Measurements from ENCODE around the gene TMEM151B. TPM values are rescaled to one million over a fixed set of nuclear protein-coding genes. Genes with fewer than 3 reads are reported as not detected.

The TMEM151B gene
- polyA plus RNA-seq, 1 donor from 2014 or later = 66.0 TPM

DNA sequence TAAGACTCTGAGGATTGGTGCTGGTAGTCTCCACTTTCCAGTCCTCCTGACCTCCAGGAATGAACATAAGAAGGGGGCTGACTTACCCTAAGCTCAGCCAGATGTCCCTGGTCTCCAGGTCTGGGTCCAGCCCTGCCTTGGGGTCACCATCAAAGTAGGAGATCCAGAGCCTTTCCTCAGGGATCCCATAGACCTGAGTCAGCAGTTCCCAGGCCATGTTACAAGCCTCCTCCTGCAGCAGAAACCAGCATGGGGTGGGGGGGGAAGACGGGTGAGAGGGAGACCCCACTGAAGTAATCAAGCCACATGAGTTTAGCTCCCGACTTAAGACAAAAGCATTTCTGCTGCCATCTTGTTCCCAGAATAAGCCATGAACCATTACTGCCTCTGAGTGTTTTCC lies 41.1 kb downstream of the TMEM151B start:
- Histone ChIP-seq H2AFZ (ENCODE audit: low read depth, low read length) (no peak overlapping the region), H3K9me2 (ENCODE audit: insufficient read depth, low read length) (no peaks in the 10 kb centered on the region), H3K9ac (ENCODE audit: low read length) (no peak overlapping the region), H4K20me1 (ENCODE audit: insufficient read depth) (no peaks in the 10 kb centered on the region), H3K27me3 (ENCODE audit: insufficient read depth, low read depth, low read length) (no peaks in the 10 kb centered on the region), H3K4me3 (ENCODE audit: low read length) (peak overlapping the region; percentile 98), H3F3A (ENCODE audit: insufficient read depth, low read length, poor library complexity, severe bottlenecking) (no peaks in the 10 kb centered on the region), H3K79me2 (replicated peaks; ENCODE audit: insufficient read depth, low read length) (peaks cover 7% of the 10 kb centered on the region), H3K36me3 (ENCODE audit: insufficient read depth, low read length) (peaks cover 7% of the 10 kb centered on the region), H3K9me3 (ENCODE audit: low read length) (no peaks in the 10 kb centered on the region), H3K4me2 (ENCODE audit: low read length) (no peak overlapping the region), H3K27ac (ENCODE audit: low read length) (no peak overlapping the region)
- TF ChIP-seq EP300 (conservative IDR thresholded peaks at IDR 0.05; ENCODE audit: poor library complexity, severe bottlenecking) (no peak), SMC3 (conservative IDR thresholded peaks at IDR 0.05; ENCODE audit: poor library complexity) (no peak), MXI1 (conservative IDR thresholded peaks at IDR 0.05; ENCODE audit: poor library complexity, severe bottlenecking) (no peak), EZH2 (IDR thresholded peaks at IDR 0.05; ENCODE audit: borderline replicate concordance, insufficient read depth, low read length, poor library complexity, severe bottlenecking) (no peak), RAD21 (conservative IDR thresholded peaks at IDR 0.05) (no peak), POLR2AphosphoS5 (IDR thresholded peaks at IDR 0.05) (no peak), TAF1 (IDR thresholded peaks at IDR 0.05; ENCODE audit: low read depth) (no peak)
- TF ChIP-seq, protein P1, sequence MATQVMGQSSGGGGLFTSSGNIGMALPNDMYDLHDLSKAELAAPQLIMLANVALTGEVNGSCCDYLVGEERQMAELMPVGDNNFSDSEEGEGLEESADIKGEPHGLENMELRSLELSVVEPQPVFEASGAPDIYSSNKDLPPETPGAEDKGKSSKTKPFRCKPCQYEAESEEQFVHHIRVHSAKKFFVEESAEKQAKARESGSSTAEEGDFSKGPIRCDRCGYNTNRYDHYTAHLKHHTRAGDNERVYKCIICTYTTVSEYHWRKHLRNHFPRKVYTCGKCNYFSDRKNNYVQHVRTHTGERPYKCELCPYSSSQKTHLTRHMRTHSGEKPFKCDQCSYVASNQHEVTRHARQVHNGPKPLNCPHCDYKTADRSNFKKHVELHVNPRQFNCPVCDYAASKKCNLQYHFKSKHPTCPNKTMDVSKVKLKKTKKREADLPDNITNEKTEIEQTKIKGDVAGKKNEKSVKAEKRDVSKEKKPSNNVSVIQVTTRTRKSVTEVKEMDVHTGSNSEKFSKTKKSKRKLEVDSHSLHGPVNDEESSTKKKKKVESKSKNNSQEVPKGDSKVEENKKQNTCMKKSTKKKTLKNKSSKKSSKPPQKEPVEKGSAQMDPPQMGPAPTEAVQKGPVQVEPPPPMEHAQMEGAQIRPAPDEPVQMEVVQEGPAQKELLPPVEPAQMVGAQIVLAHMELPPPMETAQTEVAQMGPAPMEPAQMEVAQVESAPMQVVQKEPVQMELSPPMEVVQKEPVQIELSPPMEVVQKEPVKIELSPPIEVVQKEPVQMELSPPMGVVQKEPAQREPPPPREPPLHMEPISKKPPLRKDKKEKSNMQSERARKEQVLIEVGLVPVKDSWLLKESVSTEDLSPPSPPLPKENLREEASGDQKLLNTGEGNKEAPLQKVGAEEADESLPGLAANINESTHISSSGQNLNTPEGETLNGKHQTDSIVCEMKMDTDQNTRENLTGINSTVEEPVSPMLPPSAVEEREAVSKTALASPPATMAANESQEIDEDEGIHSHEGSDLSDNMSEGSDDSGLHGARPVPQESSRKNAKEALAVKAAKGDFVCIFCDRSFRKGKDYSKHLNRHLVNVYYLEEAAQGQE (IDR thresholded peaks at IDR 0.05; ENCODE audit: borderline replicate concordance) = no peak
- TF ChIP-seq, protein P2, sequence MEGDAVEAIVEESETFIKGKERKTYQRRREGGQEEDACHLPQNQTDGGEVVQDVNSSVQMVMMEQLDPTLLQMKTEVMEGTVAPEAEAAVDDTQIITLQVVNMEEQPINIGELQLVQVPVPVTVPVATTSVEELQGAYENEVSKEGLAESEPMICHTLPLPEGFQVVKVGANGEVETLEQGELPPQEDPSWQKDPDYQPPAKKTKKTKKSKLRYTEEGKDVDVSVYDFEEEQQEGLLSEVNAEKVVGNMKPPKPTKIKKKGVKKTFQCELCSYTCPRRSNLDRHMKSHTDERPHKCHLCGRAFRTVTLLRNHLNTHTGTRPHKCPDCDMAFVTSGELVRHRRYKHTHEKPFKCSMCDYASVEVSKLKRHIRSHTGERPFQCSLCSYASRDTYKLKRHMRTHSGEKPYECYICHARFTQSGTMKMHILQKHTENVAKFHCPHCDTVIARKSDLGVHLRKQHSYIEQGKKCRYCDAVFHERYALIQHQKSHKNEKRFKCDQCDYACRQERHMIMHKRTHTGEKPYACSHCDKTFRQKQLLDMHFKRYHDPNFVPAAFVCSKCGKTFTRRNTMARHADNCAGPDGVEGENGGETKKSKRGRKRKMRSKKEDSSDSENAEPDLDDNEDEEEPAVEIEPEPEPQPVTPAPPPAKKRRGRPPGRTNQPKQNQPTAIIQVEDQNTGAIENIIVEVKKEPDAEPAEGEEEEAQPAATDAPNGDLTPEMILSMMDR (IDR thresholded peaks at IDR 0.05; ENCODE audit: poor library complexity, severe bottlenecking) = no peak

DNA sequence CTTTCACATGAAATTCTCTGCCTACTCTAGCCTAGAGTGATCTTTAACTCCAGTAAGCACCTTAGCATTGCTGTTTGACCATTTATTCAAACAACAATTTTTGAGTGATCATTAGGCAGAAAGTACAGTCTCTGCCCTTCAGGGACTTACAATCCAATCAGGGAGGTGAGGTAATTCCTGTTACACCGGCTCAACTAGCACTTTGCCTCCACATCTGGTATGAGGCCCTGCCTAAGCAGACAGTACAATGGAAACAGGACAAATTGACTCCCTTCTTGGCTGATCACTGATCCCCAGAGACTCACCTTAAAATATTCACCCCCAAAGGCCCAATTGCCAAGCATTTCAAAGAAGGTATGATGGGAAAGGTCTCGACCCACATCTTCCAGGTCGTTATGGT lies 41.5 kb downstream of the TMEM151B start:
- Histone ChIP-seq H3K9me3 (ENCODE audit: low read length) (no peaks in the 10 kb centered on the region), H3K9ac (ENCODE audit: low read length) (no peak overlapping the region), H3K4me2 (ENCODE audit: low read length) (no peak overlapping the region), H4K20me1 (ENCODE audit: insufficient read depth) (no peaks in the 10 kb centered on the region), H3K4me3 (ENCODE audit: low read length) (peak overlapping the region; percentile 98), H3K9me2 (ENCODE audit: insufficient read depth, low read length) (no peaks in the 10 kb centered on the region), H3K27ac (ENCODE audit: low read length) (no peak overlapping the region), H3K27me3 (ENCODE audit: insufficient read depth, low read depth, low read length) (no peaks in the 10 kb centered on the region), H3K79me2 (replicated peaks; ENCODE audit: insufficient read depth, low read length) (peaks cover 7% of the 10 kb centered on the region), H2AFZ (ENCODE audit: low read depth, low read length) (no peak overlapping the region), H3K36me3 (ENCODE audit: insufficient read depth, low read length) (peaks cover 7% of the 10 kb centered on the region), H3F3A (ENCODE audit: insufficient read depth, low read length, poor library complexity, severe bottlenecking) (no peaks in the 10 kb centered on the region)
- no peak for TF ChIP-seq SMC3 (conservative IDR thresholded peaks at IDR 0.05; ENCODE audit: poor library complexity)
- TF ChIP-seq POLR2AphosphoS5 (IDR thresholded peaks at IDR 0.05) = no peak
- TF ChIP-seq RAD21 (conservative IDR thresholded peaks at IDR 0.05) = no peak
